ENCODE data around the gene ARPC4. TPM values are rescaled to one million over a fixed set of nuclear protein-coding genes. Genes with fewer than 3 reads are reported as not detected.

Gene ARPC4
- total and polyA plus RNA-seq, 10 of the 15 experiments (the other 5 are each of a cell fraction or from before 2014, with no cell fraction given) = 42.0 to 354 (median 268) TPM

DNA sequence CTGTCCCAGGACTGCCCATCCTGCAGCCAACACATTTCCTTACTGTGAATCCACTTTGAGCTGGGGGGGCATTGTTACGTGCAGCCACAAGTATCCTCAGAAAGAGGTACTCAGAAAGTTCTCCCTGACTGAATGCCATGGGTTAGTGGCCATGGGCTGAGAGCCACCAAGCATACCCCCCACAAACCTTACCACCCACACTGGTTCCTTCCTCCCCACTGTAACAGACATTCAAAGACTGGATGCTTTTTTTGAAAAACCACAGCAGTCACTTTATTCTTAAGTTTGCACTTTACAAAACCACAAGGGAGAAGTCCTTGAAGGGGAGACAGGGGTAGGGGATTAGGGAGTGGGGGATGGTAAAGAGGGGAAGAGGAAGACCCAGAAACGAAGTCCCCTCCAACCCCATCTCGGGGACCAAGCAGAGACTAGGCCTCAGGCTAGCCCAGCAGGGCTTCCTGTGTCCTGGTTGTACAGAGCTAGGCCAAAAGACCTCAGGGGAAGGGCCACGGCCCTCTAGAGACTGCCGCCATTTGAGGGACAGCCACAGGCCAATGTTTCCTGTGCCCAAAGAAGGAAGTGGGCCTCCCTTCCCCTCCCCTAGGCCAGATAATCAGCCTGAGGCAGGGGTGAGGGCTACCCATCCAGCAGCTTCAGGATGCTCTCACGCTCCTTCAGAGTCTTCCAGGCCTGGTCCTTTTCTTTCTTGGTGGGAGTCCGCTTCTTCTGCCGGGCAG, 13.0 kb upstream of the ARPC4 start (continued):
- TF ChIP-seq STAT3 (IDR thresholded peaks at IDR 0.05; ENCODE audit: low read depth, low read length) (no peak), TCF3 (IDR thresholded peaks at IDR 0.05; ENCODE audit: borderline replicate concordance, insufficient read depth, low read depth, low read length) (no peak), ZBED1 (IDR thresholded peaks at IDR 0.05; ENCODE audit: borderline replicate concordance) (no peak), RB1 (IDR thresholded peaks at IDR 0.05; ENCODE audit: borderline replicate concordance) (no peak), ASH2L (IDR thresholded peaks at IDR 0.05; ENCODE audit: borderline replicate concordance, low read depth) (no peak), CREB1 (IDR thresholded peaks at IDR 0.05; ENCODE audit: low read depth) (0 out of 2 replicates have a peak, but pooled peaks have one; percentile 23), TCF12 (IDR thresholded peaks at IDR 0.05; ENCODE audit: low read depth, low read length) (no peak), MXI1 (IDR thresholded peaks at IDR 0.05; ENCODE audit: low read depth, low read length) (no peak), CBFB (IDR thresholded peaks at IDR 0.05; ENCODE audit: low read depth) (peak; percentile 87), CHD2 (IDR thresholded peaks at IDR 0.05; ENCODE audit: borderline replicate concordance, low read depth, low read length) (no peak), NFYA (IDR thresholded peaks at IDR 0.05; ENCODE audit: borderline replicate concordance, low read depth, low read length) (no peak), SREBF2 (IDR thresholded peaks at IDR 0.05; ENCODE audit: low read length) (no peak), TCF7 (IDR thresholded peaks at IDR 0.05; ENCODE audit: borderline replicate concordance) (0 out of 2 replicates have a peak, but pooled peaks have one; percentile 39), ZNF217 (IDR thresholded peaks at IDR 0.05) (no peak), POU2F2 (IDR thresholded peaks at IDR 0.05; ENCODE audit: borderline replicate concordance, low read depth, low read length) (no peak), RAD51 (IDR thresholded peaks at IDR 0.05) (no peak), DPF2 (IDR thresholded peaks at IDR 0.05) (peak; percentile 31; the same call in 1 of the 2 replicates), IKZF1 (conservative IDR thresholded peaks at IDR 0.05) (peak; percentile 56; the same call in 1 of the 2 replicates), NFIC (IDR thresholded peaks at IDR 0.05; ENCODE audit: low read depth, low read length) (peak; percentile 84), HDAC2 (IDR thresholded peaks at IDR 0.05) (no peak), RELA (IDR thresholded peaks at IDR 0.05; ENCODE audit: borderline replicate concordance, partially characterized antibody) (no peak), NFXL1 (IDR thresholded peaks at IDR 0.05; ENCODE audit: borderline replicate concordance) (no peak), BMI1 (IDR thresholded peaks at IDR 0.05; ENCODE audit: borderline replicate concordance) (no peak), MYC (IDR thresholded peaks at IDR 0.05; ENCODE audit: insufficient read depth, insufficient read length, insufficient replicate concordance, low read length, severe bottlenecking) (no peak), ZNF274 (IDR thresholded peaks at IDR 0.05; ENCODE audit: insufficient read depth, insufficient read length) (no peak), HDGF (IDR thresholded peaks at IDR 0.05) (0 out of 2 replicates have a peak, but pooled peaks have one; percentile 60)
- TF ChIP-seq, protein P1, sequence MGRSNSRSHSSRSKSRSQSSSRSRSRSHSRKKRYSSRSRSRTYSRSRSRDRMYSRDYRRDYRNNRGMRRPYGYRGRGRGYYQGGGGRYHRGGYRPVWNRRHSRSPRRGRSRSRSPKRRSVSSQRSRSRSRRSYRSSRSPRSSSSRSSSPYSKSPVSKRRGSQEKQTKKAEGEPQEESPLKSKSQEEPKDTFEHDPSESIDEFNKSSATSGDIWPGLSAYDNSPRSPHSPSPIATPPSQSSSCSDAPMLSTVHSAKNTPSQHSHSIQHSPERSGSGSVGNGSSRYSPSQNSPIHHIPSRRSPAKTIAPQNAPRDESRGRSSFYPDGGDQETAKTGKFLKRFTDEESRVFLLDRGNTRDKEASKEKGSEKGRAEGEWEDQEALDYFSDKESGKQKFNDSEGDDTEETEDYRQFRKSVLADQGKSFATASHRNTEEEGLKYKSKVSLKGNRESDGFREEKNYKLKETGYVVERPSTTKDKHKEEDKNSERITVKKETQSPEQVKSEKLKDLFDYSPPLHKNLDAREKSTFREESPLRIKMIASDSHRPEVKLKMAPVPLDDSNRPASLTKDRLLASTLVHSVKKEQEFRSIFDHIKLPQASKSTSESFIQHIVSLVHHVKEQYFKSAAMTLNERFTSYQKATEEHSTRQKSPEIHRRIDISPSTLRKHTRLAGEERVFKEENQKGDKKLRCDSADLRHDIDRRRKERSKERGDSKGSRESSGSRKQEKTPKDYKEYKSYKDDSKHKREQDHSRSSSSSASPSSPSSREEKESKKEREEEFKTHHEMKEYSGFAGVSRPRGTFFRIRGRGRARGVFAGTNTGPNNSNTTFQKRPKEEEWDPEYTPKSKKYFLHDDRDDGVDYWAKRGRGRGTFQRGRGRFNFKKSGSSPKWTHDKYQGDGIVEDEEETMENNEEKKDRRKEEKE (IDR thresholded peaks at IDR 0.05) = no peak
- TF ChIP-seq, protein P2, sequence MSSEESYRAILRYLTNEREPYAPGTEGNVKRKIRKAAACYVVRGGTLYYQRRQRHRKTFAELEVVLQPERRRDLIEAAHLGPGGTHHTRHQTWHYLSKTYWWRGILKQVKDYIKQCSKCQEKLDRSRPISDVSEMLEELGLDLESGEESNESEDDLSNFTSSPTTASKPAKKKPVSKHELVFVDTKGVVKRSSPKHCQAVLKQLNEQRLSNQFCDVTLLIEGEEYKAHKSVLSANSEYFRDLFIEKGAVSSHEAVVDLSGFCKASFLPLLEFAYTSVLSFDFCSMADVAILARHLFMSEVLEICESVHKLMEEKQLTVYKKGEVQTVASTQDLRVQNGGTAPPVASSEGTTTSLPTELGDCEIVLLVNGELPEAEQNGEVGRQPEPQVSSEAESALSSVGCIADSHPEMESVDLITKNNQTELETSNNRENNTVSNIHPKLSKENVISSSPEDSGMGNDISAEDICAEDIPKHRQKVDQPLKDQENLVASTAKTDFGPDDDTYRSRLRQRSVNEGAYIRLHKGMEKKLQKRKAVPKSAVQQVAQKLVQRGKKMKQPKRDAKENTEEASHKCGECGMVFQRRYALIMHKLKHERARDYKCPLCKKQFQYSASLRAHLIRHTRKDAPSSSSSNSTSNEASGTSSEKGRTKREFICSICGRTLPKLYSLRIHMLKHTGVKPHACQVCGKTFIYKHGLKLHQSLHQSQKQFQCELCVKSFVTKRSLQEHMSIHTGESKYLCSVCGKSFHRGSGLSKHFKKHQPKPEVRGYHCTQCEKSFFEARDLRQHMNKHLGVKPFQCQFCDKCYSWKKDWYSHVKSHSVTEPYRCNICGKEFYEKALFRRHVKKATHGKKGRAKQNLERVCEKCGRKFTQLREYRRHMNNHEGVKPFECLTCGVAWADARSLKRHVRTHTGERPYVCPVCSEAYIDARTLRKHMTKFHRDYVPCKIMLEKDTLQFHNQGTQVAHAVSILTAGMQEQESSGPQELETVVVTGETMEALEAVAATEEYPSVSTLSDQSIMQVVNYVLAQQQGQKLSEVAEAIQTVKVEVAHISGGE (CRISPR knock-in tag; IDR thresholded peaks at IDR 0.05) = no peak
